PC-9 (cell line): ENCODE data around the gene ITPKB.

ENCODE experiments used
- CTCF ChIP-seq: fragments of 200-600 bp; sonication (generic); conservative IDR thresholded peaks from 2 replicates; pipeline ENCODE4 v1.6.1; 2017; ENCODE audit warnings: mixed run types, antibody characterized with exemption, mild to moderate bottlenecking, moderate library complexity
- EZH2 ChIP-seq: fragments of 200-600 bp; sonication (generic); IDR thresholded peaks from 2 replicates; pipeline ENCODE4 v1.8.0; 2017; ENCODE audit warnings: antibody characterized with exemption, low read depth

- no peak for TF ChIP-seq EZH2
- TF ChIP-seq CTCF = no peak
These were observed 60.8 kb downstream of the ITPKB start for GRCh38 chr1:226678251-226678650.
